GM08714 (cell line): ENCODE data around the gene TIMM29.

Source experiments
- H3K4me3 ChIP-seq: fragments of 200-500 bp; sonication (Bioruptor generic); 2 replicates; pipeline ENCODE4 v1.5.1; 2014; ENCODE audit warnings: mild to moderate bottlenecking, low read length, inconsistent platforms
- ZNF274 ChIP-seq: IDR thresholded peaks from 2 replicates; pipeline ENCODE4 v1.6.1; 2012; ENCODE audit warnings: mild to moderate bottlenecking, low read depth, low read length

Gene TIMM29

GRCh38 chr19:10928563-10929401, at the start of gene TIMM29, which contains the start of gene YIPF2:
Gene TIMM29, plus strand, starts transcription at chr19:10928811. Its CDS starts 12 bp downstream, at chr19:10928823.
Gene YIPF2, minus strand, starts transcription at chr19:10928639. Its CDS starts 229 bp downstream, at chr19:10928410.
- H3K4me3 ChIP-seq = peak within 1 kb of the TSS; percentile 84
- no peak for TF ChIP-seq ZNF274

- no peak overlapping the region for H3K4me3 ChIP-seq
- no peak for TF ChIP-seq ZNF274
These were observed 47.1 kb upstream of the TIMM29 start for GRCh38 chr19:10881403-10882107.

- H3K4me3 ChIP-seq = no peak overlapping the region
- no peak for TF ChIP-seq ZNF274
These were observed 46.5 kb upstream of the TIMM29 start for GRCh38 chr19:10882108-10882457.

GRCh38 chr19:10884274-10884673, 44.3 kb upstream of the TIMM29 start:
- H3K4me3 ChIP-seq = no peak overlapping the region
- no peak for TF ChIP-seq ZNF274

GRCh38 chr19:10885201-10886169, 43.1 kb upstream of the TIMM29 start:
- no peak for TF ChIP-seq ZNF274
- H3K4me3 ChIP-seq = no peak overlapping the region

DNA sequence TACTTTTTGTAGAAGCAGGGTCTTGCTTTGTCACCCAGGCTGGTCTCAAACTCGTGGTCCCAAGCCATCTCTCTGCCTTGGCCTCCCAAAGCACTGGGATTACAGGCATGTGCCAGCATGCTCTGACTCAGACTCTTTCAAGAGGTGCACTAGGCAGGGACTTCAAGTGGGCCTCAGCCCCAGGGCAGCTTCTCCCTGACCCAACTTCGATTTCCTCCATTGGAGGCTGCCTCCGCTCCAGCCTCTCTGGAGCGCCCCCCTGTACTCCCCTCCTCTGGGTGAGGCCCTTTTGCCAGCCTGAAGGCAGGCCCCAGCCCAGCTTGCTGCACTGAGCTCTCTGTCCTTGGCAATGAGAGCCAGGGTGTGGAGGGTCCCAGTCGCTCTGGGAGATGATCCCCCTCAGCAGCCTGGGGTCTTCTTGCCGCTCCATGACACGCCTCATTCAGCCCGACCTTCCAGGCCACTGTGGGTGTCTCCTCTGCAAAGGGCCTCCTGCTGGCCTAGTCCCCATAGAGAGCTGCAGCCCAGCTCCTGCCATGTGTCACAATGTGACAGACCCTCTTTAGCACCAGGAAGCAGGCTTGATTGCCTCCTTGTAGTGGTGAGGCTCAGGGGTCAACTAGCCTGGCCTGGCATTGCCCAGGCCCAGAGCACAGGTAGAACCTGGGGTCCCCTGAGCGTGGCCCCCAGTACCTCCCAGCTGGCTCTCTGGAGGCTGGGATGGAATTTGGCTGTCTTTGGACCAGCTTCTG, 40.8 kb upstream of the TIMM29 start:
- no peak overlapping the region for H3K4me3 ChIP-seq
- TF ChIP-seq ZNF274 = no peak

DNA sequence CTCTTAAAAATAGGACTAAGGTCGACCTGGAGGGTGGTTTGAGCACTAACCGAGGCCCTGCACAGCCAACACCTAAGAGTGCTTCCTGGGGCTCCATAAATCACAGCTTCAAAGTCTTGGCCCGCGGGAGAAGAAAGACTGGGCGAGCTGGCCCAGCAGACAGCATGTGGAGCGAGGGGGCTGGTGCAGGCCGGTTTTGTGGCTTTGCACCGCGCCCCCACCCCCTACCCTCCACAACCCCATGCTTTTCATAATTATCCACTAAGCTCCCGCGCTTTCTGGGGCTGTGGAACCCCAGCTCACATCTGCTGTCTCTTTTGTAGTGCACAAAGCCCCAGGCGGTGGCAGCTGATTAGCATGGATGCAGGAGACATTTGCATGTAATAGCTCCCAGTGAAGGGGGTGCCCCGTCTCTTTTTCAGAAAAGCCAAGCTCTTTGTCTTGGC, 40.2 kb upstream of the TIMM29 start:
- H3K4me3 ChIP-seq = no peak overlapping the region
- TF ChIP-seq ZNF274 = no peak

GRCh38 chr19:10889880-10890279, 38.7 kb upstream of the TIMM29 start:
- TF ChIP-seq ZNF274 = no peak
- no peak overlapping the region for H3K4me3 ChIP-seq

DNA sequence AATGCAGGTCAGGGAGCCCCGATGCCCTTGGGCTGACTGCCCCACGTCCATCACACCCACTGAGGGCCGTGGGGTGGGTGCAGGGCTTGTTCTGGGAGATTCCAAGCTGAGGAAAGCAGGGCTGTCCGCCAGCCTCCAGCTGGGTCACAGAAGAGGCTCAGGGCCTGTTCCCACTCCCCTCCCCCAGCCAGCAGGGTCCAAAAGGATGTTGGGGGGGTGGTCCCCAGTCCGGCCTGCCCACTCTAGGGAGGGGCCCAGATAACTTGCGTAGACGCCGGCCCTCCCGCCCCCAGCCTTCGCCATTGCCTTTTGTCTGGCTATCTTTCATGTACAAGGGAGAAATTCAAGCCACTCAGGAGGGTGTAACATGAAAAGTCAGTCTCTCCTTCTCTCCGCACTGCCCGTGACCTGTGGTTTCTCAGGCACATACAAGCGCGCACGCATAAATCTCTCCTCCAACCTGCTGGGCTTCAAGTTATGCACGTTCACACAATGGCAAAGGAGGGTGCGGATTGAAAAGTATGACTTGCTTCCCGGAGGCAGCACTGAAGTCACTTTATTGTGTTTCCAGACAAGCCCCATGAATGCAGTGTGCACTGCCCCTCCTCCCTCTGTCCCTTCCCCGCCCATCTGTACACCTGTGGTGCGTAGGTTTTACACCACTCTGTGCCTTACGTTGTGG, 37.1 kb upstream of the TIMM29 start:
- no peak for TF ChIP-seq ZNF274
- no peak overlapping the region for H3K4me3 ChIP-seq

DNA sequence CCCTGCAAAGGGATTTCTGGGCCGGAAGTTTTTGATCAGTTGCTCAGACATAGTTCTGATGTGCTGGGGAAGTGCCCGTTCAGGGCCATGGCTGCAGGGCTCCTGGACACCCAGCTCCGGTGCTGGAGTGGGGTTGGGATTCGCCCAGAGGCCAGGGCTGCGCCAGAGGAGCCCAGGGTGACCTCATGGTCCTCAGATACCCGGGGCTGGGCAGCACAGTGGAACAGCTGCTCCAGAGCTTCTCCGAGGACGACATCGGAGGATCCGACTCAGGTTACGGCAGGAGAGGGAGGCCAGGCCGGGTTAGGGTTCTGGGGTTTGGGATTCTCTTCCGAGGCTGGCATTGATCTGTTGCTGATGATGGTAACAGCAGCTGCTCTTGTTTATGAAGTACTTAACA, 36.4 kb upstream of the TIMM29 start:
- no peak for TF ChIP-seq ZNF274
- no peak overlapping the region for H3K4me3 ChIP-seq

GRCh38 chr19:10894911-10895213, 33.7 kb upstream of the TIMM29 start:
- TF ChIP-seq ZNF274 = no peak
- H3K4me3 ChIP-seq = no peak overlapping the region

GRCh38 chr19:10895363-10895762, 33.2 kb upstream of the TIMM29 start:
- TF ChIP-seq ZNF274 = no peak
- H3K4me3 ChIP-seq = no peak overlapping the region

- H3K4me3 ChIP-seq = no peak overlapping the region
- TF ChIP-seq ZNF274 = no peak
These were observed 32.7 kb upstream of the TIMM29 start for GRCh38 chr19:10895920-10896319.
